Hepatocyte (in vitro differentiated cells): Measurements from ENCODE around the gene MED13L.

Experiments
- CTCF ChIP-seq: fragments of 200-600 bp; sonication (generic); IDR thresholded peaks from 2 replicates; pipeline ENCODE4 v1.5.1; 2016; ENCODE audit warnings: antibody characterized with exemption, mild to moderate bottlenecking; ENCODE audit not compliant: poor library complexity
- EZH2phosphoT487 ChIP-seq: fragments of 200-600 bp; sonication (generic); IDR thresholded peaks from one replicate; pipeline ENCODE4 v1.6.1; 2018; ENCODE audit warnings: antibody characterized with exemption, mild to moderate bottlenecking, low read depth, moderate library complexity; ENCODE audit not compliant: unreplicated experiment, severe bottlenecking

GRCh38 chr12:116246490-116247179 lies 30.9 kb downstream of the MED13L start:
- TF ChIP-seq EZH2phosphoT487 (no peak), CTCF (no peak)
